ENCODE measurements around the gene SUSD4.

DNA sequence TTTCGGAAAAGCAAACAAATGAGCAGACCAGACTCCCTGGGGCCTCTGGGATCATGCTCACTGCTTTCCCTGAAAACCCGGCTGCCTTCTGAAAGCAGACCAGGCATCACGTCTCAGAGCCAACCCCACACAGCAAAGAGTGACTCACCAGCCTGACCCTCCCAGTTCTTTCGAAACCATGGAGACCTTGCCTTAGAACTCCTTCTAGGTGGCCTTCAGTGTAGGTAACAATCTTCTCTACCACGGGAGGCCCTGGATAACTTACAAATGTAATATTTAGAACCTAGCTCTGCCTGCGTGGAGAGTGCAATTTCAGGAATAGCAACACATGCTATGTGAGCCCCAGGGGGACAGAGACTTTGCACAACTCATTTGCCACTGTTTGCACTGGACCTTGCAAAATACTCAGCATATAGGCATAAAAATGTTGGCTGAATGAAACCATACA, 105.2 kb downstream of the SUSD4 start:
- TF ChIP-seq, protein P1, sequence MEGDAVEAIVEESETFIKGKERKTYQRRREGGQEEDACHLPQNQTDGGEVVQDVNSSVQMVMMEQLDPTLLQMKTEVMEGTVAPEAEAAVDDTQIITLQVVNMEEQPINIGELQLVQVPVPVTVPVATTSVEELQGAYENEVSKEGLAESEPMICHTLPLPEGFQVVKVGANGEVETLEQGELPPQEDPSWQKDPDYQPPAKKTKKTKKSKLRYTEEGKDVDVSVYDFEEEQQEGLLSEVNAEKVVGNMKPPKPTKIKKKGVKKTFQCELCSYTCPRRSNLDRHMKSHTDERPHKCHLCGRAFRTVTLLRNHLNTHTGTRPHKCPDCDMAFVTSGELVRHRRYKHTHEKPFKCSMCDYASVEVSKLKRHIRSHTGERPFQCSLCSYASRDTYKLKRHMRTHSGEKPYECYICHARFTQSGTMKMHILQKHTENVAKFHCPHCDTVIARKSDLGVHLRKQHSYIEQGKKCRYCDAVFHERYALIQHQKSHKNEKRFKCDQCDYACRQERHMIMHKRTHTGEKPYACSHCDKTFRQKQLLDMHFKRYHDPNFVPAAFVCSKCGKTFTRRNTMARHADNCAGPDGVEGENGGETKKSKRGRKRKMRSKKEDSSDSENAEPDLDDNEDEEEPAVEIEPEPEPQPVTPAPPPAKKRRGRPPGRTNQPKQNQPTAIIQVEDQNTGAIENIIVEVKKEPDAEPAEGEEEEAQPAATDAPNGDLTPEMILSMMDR (IDR thresholded peaks at IDR 0.05), result no peak
- no peak for TF ChIP-seq POLR2A (IDR thresholded peaks at IDR 0.05)
